ENCODE measurements around the gene MKRN1. TPM values are rescaled to one million over a fixed set of nuclear protein-coding genes. Genes with fewer than 3 reads are reported as not detected.
"Not testable (repeated sequence)": the region's sequence is repeated elsewhere in the genome, so short reads cannot be mapped to it uniquely, and the experiment has no call there.

MKRN1 gene
- total RNA-seq, 1 experiment from 2014 or later, result 138 TPM

DNA sequence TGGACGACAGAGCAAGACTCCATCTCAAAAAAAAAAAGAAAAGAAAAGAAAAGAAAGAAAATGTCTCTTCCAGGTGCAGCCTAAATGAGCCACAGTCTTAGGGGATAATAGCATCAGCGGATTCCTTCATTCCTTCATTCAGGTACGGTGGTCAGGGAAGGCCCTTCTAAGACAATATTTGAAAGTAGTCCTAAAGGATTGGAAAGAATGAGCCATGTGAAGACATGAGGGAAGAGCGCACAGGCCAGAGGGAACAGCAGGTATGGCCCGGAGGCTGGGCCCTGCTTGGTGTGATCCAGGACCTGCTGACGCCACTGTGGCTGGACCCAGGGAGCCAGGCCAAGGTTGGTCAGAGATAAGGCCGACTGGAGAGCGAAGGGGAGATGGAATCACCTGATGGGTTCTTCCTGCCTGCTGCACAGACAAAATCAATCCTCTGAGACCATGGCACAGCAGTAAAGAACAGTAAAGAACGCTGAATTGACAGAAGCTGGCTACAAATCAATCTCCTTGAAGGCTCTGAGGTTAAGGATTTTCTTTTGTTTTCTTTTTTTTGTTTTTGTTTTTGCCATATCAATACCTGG is 16.3 kb upstream of the MKRN1 start:
- no peak for DNase-seq (ENCODE audit: low read depth, low spot score)
- in situ Hi-C loops (cut with HindIII; ENCODE audit: low pct_unique_long_range_greater_than_20kb, low sequenced_read_pairs), result no loop called here

DNA sequence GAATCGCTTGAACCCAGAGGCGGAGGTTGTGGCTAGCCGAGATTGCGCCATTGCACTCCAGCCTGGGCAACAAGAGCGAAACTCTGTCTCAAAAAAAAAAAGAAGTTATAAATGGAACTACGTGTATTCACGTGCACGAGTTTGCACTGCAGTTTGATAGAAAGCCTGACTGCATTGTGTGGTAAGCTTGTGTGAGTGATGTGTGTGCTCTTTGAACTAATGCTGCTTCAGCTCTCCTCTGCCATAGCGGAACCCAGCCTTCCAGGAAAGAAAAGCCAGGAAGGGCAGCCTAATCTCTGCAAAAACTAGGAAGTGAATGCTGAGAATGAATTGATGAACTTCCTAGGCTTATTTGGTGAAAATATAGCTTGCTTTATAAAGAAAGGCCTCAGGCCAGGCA is 15.6 kb upstream of the MKRN1 start:
- in situ Hi-C loops (cut with HindIII; ENCODE audit: low pct_unique_long_range_greater_than_20kb, low sequenced_read_pairs), result no loop called here
- no peak for DNase-seq (ENCODE audit: low read depth, low spot score)

GRCh38 chr7:140489026-140489359 is 9.7 kb upstream of the MKRN1 start:
- in situ Hi-C loops (cut with HindIII; ENCODE audit: low pct_unique_long_range_greater_than_20kb, low sequenced_read_pairs), result no loop called here

DNA sequence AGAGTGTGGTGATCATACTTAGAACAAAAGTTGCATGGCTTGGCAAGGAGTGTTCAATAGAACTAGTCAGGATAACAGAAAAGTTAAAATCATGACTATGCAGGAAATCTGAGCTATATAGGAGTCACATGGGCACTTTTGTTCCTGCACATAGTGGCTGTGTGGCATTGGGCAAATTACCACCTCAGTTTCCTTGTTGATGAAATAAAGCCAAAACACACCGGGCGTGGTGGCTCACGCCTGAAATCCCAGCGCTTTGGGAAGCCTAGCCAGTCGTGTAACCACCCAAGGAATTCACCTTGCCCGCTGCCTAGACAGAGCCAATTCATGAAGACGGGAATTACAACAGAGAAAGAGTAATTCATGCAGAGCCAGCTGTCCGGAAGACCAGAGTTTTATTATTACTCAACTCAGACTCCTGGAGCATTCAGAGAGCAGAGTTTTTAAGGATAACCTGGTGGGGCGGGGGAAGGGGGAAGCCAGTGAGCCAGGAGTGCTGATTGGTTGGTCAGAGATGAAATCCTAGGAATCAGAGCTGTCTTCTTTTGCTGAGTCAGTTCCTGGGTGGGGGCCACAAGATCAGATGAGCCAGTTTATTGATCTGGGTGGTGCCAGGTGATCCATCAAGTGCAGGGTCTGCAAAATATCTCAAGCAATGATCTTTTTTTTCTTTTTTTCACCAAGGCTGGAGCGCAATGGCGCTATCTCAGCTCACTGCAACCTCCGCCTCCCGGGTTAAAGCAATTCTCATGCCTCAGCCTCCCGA is 6.4 kb upstream of the MKRN1 start:
- in situ Hi-C loops (cut with HindIII; ENCODE audit: low pct_unique_long_range_greater_than_20kb, low sequenced_read_pairs), result no loop called here
- peak; percentile 88 for DNase-seq (ENCODE audit: low read depth, low spot score)

More at GRCh38 chr7:140489026-140489359, 9.7 kb upstream of the MKRN1 start:
- DNase-seq (ENCODE audit: low read depth, low spot score), result no peak

- DNase-seq (ENCODE audit: low read depth, low spot score), result peak; percentile 92
- in situ Hi-C loops (cut with HindIII; ENCODE audit: low pct_unique_long_range_greater_than_20kb, low sequenced_read_pairs), result no loop called here
Observed at GRCh38 chr7:140484951-140485499, 5.7 kb upstream of the MKRN1 start.

- DNase-seq (ENCODE audit: low read depth, low spot score), result no peak
- in situ Hi-C loops (cut with HindIII; ENCODE audit: low pct_unique_long_range_greater_than_20kb, low sequenced_read_pairs), result no loop called here
Observed at GRCh38 chr7:140484479-140484878, 5.2 kb upstream of the MKRN1 start.

DNA sequence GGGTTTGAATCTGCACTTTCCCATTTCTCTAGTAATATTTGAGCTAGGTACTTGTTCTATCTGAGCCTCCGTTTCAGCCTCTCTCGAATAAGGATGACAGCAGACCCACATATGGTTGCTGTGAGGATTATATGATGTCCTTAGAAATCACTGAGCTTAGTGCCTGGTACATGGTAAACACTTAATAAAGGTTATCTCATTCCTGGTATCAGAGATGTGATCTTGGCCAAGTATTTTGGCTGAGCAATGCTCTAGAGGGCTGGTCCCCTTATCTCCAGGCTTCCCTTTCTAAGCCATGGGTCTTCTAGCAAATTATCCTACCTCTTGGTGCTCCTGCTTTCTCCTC is 407 bp upstream of the MKRN1 start:
- DNase-seq (ENCODE audit: low read depth, low spot score), result no peak
- in situ Hi-C loops (cut with HindIII; ENCODE audit: low pct_unique_long_range_greater_than_20kb, low sequenced_read_pairs), result no loop called here

DNA sequence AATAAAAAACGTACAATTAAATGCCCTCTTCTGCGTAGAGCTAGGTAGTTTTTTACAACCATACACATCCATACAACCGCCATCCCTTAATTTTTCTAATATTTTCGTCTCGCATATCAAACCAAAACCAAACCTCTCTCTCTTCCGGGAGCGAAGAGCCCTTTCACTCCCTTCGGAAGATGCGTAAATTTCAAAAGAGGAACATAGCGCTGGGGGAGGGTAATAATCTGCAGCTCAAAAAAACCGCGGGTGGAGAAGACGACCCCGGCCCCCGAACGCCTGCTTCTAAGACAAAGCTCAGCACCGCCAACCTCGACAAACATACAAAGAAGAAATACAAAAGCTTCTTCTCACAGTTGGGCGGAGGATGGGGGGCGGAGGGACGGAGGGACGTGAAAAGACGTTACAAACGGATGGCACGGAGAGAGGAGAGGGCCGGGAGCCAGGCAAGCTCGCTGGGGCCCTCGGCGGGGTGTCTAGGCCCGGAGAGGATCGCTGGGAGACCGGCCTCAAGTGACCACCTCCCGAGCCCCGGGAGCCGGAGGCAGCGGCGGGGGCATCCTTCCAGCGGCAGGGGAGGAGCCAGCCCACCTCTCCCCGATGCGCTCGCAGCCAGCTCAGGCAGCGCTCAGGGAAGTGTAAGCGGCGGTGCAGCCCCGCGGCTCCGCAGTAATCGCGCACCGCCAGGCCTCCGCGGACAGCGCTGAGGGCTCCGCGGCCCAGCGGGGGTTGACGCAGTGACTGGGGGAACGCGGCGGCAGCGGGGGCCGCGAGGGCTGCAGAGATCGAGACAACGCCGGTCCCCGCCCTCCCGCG is 851 bp downstream of the MKRN1 start:
- peak; percentile 46 for DNase-seq (ENCODE audit: low read depth, low spot score)
- in situ Hi-C loops (cut with HindIII; ENCODE audit: low pct_unique_long_range_greater_than_20kb, low sequenced_read_pairs), result no loop called here

DNA sequence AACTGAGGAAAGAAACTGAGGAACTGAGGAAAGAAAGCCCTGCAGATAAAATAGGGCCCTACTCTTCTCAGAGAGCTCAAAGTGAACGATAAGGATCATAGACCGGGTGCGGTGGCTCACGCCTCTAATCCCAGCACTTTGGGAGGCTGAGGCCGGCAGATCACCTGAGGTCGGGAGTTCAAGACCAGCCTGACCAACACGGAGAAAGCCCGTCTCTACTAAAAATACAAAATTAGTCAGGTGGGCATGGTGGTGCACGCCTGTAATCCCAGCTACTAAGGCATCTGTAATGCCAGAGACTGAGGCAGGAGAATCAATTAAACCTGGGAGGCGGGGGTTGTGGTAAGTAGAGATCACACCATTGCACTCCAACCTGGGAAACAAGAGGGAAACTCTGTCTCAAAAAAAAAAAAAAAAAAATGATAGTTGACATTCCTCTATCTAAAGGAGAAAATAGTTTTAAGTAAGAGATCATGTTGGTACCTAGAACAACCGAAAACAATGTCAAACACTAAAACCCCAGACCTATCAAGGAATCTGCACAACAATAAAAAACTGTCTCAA is 2.5 kb downstream of the MKRN1 start:
- in situ Hi-C loops (cut with HindIII; ENCODE audit: low pct_unique_long_range_greater_than_20kb, low sequenced_read_pairs), result no loop called here

GRCh38 chr7:140475747-140476333 is 3.5 kb downstream of the MKRN1 start:
- in situ Hi-C loops (cut with HindIII; ENCODE audit: low pct_unique_long_range_greater_than_20kb, low sequenced_read_pairs), result no loop called here

More for the DNA sequence above, 2.5 kb downstream of the MKRN1 start:
- no peak for DNase-seq (ENCODE audit: low read depth, low spot score)

DNA sequence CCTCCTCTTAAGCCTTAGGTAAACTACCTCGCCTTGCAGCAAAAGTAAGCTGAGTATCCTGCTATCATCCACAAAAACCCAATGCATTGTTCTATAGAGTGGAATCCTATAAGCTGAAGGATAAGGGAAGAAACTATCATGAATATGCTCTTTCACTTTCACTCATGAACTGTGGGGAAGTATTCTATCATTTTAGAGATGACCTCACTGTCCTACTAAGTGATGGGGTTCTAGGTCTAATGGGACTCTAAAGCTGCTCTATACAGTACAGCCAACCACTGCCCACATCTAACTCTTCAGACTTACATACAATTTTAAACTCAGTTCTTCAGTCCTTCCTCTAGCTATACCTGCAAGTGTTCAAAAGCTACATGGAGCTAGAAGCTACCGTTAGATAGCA is 16.2 kb downstream of the MKRN1 start:
- in situ Hi-C loops (cut with HindIII; ENCODE audit: low pct_unique_long_range_greater_than_20kb, low sequenced_read_pairs), result no loop called here
- no peak for DNase-seq (ENCODE audit: low read depth, low spot score)

More at GRCh38 chr7:140475747-140476333, 3.5 kb downstream of the MKRN1 start:
- DNase-seq (ENCODE audit: low read depth, low spot score), result peak; percentile 79

GRCh38 chr7:140458916-140459315 is 20.4 kb downstream of the MKRN1 start:
- DNase-seq (ENCODE audit: low read depth, low spot score), result no peak
- in situ Hi-C loops (cut with HindIII; ENCODE audit: low pct_unique_long_range_greater_than_20kb, low sequenced_read_pairs), result no loop called here

- DNase-seq (ENCODE audit: low read depth, low spot score), result no peak
- in situ Hi-C loops (cut with HindIII; ENCODE audit: low pct_unique_long_range_greater_than_20kb, low sequenced_read_pairs), result no loop called here
Observed at GRCh38 chr7:140458201-140458600, 21.1 kb downstream of the MKRN1 start.

DNA sequence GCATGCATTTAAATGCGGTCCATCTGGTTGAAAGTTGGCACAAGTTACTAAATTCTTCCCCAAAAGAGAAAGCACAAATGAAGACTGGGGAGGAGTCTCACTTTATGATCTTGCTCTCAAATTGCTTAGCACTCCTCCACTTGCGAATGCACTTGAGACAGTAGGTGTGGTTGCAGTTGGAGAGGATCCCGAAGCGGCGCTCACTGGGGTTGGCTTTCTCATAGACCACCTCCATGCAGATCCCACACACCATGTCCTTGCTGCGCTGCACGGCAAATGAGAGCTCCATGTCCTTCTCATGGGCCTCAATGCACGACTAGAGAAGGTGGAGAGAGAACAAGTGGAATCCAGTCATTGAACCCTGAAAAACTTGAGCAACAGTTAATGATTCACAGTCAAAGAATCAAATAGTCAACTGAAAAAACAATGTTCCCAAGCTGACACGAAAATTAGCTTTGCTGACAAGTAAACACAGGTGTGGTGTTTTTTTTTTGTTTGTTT is 22.7 kb downstream of the MKRN1 start:
- in situ Hi-C loops (cut with HindIII; ENCODE audit: low pct_unique_long_range_greater_than_20kb, low sequenced_read_pairs), result no loop called here
- no peak for DNase-seq (ENCODE audit: low read depth, low spot score)

- no peak for DNase-seq (ENCODE audit: low read depth, low spot score)
Observed at GRCh38 chr7:140455743-140456142, 23.6 kb downstream of the MKRN1 start.

DNA sequence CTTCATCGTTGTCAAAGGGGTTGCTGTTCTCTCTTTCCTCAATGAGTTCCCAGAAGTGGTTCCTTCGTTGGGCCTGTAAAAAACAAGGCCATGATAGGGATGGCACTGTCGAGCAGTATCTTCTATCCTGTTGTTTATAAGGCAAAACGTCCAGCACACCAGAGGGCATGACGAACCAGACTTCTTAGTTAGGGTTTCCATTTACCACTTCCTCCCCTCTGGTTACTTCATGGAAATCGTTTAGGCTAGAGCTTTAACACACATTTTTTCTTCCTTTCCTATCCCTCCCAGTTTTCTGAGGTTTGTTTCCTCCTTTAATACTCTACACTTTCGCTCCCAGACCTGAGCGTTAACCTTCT is 24.7 kb downstream of the MKRN1 start:
- in situ Hi-C loops (cut with HindIII; ENCODE audit: low pct_unique_long_range_greater_than_20kb, low sequenced_read_pairs), result no loop called here

More at GRCh38 chr7:140455743-140456142, 23.6 kb downstream of the MKRN1 start:
- in situ Hi-C loops (cut with HindIII; ENCODE audit: low pct_unique_long_range_greater_than_20kb, low sequenced_read_pairs), result no loop called here

GRCh38 chr7:140453785-140454656 is 25.3 kb downstream of the MKRN1 start:
- DNase-seq (ENCODE audit: low read depth, low spot score); in situ Hi-C loops (cut with HindIII; ENCODE audit: low pct_unique_long_range_greater_than_20kb, low sequenced_read_pairs): not testable (repeated sequence)

More for the DNA sequence above, 24.7 kb downstream of the MKRN1 start:
- no peak for DNase-seq (ENCODE audit: low read depth, low spot score)

Measured in SK-MEL-5 (cell line).